HEK293T (cell line): ENCODE results near the gene IFT88.

Experiments
- CTCF ChIA-PET: fragments of 350-600 bp; formaldehyde crosslinking; extraction: SDS; loops from one replicate; lab custom pipeline; 2021; ENCODE audit warnings: antibody characterized with exemption, inconsistent platforms; lab: Yijun Ruan, JAX
- POLR2A ChIA-PET: fragments of 350-600 bp; formaldehyde crosslinking; extraction: SDS; loops from one replicate; lab custom pipeline; 2020; ENCODE audit warnings: antibody characterized with exemption, inconsistent platforms; lab: Yijun Ruan, JAX
- DNase-seq: peaks from one replicate; pipeline ENCODE4 v3.0.0; 2012; ENCODE audit warnings: mixed read lengths; ENCODE audit errors: extremely low spot score
- ARNT ChIP-seq: fragments of 450-650 bp; IDR thresholded peaks from 2 replicates; pipeline ENCODE4 v1.6.1; 2017; ENCODE audit warnings: mild to moderate bottlenecking
- BHLHE40 ChIP-seq: fragments of 450-650 bp; IDR thresholded peaks from 2 replicates; pipeline ENCODE4 v1.6.1; 2016; ENCODE audit warnings: mild to moderate bottlenecking, moderate library complexity, borderline replicate concordance
- CTBP1 ChIP-seq: fragments of 450-650 bp; IDR thresholded peaks from 2 replicates; pipeline ENCODE4 v1.6.1; 2016; ENCODE audit warnings: borderline replicate concordance
- ELF4 ChIP-seq: fragments of 450-650 bp; IDR thresholded peaks from 2 replicates; pipeline ENCODE4 v1.6.1; 2017; ENCODE audit warnings: antibody characterized with exemption
- FOXA1 ChIP-seq: fragments of 450-650 bp; IDR thresholded peaks from 2 replicates; pipeline ENCODE4 v1.6.1; 2016; ENCODE audit warnings: mild to moderate bottlenecking
- FOXK2 ChIP-seq: fragments of 450-650 bp; IDR thresholded peaks from 2 replicates; pipeline ENCODE4 v1.6.1; 2016; ENCODE audit warnings: mild to moderate bottlenecking
- FOXM1 ChIP-seq: fragments of 450-650 bp; IDR thresholded peaks from 2 replicates; pipeline ENCODE4 v1.6.1; 2017; ENCODE audit warnings: mild to moderate bottlenecking, borderline replicate concordance
- HDGF ChIP-seq: fragments of 450-650 bp; IDR thresholded peaks from 2 replicates; pipeline ENCODE4 v1.6.1; 2017; ENCODE audit warnings: antibody characterized with exemption, borderline replicate concordance
- L3MBTL2 ChIP-seq: fragments of 450-650 bp; conservative IDR thresholded peaks from 2 replicates; pipeline ENCODE4 v1.6.1; 2016; ENCODE audit warnings: mild to moderate bottlenecking
- LEF1 ChIP-seq: fragments of 450-650 bp; IDR thresholded peaks from 2 replicates; pipeline ENCODE4 v1.6.1; 2017; ENCODE audit warnings: mild to moderate bottlenecking, borderline replicate concordance
- NFRKB ChIP-seq: fragments of 450-650 bp; IDR thresholded peaks from 2 replicates; pipeline ENCODE4 v1.6.1; 2016; ENCODE audit warnings: mild to moderate bottlenecking, moderate library complexity
- SP1 ChIP-seq: fragments of 450-650 bp; IDR thresholded peaks from 2 replicates; pipeline ENCODE4 v1.6.1; 2017
- SUZ12 ChIP-seq: fragments of 450-650 bp; IDR thresholded peaks from 2 replicates; pipeline ENCODE4 v1.6.1; 2016; ENCODE audit warnings: mild to moderate bottlenecking
- TARDBP ChIP-seq: fragments of 450-650 bp; IDR thresholded peaks from 2 replicates; pipeline ENCODE4 v1.6.1; 2016
- ZNF384 ChIP-seq: fragments of 450-650 bp; IDR thresholded peaks from 2 replicates; pipeline ENCODE4 v1.6.1; 2016
- TF ChIP-seq, protein P1 (sequence below): fragments of 450-650 bp; IDR thresholded peaks from 2 replicates; pipeline ENCODE4 v1.6.1; 2016

The IFT88 gene

DNA sequence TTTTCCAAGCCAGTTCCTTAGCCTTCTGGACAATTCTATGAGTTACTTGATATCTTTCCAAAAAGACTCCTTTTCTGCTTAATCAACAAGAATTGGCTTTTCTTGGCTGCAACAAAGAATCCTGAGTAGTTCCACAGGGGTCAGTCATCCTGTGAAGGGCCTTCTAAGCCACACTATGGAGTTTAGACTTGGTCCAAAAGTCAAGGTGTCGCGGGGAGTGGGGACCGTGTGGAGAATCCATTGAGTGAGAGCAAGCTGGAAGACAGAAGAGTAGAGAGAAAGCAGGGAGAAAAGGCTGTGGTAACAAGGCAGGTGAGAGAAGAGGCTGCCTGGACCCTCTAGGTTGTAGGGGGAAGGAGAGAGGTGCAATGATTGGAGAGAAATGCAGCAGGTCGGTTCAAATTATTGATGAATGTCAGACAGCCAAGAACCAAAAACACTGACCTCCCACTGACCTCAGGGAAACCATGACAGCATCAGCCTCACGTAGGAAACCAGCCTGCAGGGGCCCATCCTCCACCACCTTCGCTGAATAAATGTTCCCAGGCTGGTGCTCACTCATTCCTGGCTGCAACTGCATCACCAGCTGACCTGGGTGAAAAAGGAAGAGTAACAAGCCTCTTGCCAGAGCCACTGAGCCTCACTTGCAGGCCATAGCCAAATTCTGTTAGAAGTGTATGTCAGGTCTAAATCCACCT is 7.1 kb upstream of the IFT88 start:
- TF ChIP-seq SUZ12: no peak
- TF ChIP-seq TARDBP: no peak
- TF ChIP-seq HDGF: no peak
- TF ChIP-seq ARNT: no peak
- TF ChIP-seq FOXK2: no peak
- TF ChIP-seq CTBP1: no peak
- TF ChIP-seq SP1: no peak
- TF ChIP-seq NFRKB: no peak
- no peak for TF ChIP-seq BHLHE40
- no peak for TF ChIP-seq LEF1
- no peak for DNase-seq
- ChIA-PET POLR2A (no interaction called here), CTCF (no interaction called here)

DNA sequence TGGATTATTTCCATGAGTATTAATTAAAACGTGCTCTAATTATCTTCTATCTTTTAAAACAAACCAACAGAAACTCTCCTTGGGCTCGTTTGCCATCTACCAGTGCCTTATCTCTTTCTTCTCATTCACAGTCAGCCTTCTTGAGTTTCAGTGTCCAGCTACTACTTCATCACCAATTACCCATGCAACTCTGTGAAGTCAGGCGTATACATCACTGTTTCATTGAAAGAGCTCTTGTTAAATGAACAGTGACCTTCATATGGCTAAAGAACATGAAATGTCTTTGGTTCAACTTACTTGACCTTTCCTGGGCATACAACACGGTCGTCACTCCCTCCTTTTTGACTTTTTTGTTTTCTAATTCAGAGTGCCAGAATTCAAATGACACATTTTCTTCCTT is 5.2 kb upstream of the IFT88 start:
- no peak for DNase-seq
- ChIA-PET POLR2A (no interaction called here), CTCF (no interaction called here)
- no peak for TF ChIP-seq BHLHE40

DNA sequence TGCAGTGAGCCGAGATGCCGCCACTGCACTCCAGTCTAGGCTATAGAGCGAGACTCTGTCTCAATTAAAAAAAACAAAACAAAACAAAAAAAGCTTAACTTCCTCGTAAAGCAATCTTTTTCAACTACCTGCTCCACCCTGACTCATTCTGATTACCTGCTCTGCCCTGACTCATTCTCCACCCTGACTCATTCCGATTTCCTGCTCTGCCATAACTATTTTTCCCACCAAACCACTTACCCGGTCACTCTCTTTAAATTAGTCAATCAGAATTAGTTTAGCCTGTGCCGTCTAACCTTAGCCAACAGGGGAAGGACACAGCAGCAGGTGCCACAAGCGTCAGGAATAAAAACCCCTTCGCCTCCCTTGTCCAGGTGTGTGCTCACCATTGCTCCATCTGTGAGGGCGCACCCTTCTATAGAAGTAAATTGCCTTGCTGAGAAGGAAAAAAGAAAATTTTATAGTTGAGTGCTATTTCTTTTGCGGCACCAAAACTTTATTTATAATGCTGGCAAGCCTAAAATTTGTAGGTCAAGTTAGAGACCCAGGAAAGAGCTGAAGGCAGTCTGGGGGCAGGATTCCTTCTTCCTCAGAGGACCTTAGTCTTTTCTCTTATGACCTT is 1.7 kb upstream of the IFT88 start:
- ChIA-PET CTCF (no interaction called here), POLR2A (no interaction called here)
- TF ChIP-seq LEF1: no peak
- TF ChIP-seq TARDBP: no peak
- TF ChIP-seq CTBP1: no peak
- TF ChIP-seq SP1: no peak
- TF ChIP-seq ZNF384: no peak
- no peak for TF ChIP-seq HDGF
- TF ChIP-seq FOXK2: no peak
- TF ChIP-seq FOXM1: no peak
- no peak for TF ChIP-seq L3MBTL2
- no peak for TF ChIP-seq FOXA1
- TF ChIP-seq NFRKB: no peak
- TF ChIP-seq ARNT: no peak
- TF ChIP-seq BHLHE40: no peak
- no peak for TF ChIP-seq ELF4
- TF ChIP-seq SUZ12: no peak
- TF ChIP-seq, protein P1, sequence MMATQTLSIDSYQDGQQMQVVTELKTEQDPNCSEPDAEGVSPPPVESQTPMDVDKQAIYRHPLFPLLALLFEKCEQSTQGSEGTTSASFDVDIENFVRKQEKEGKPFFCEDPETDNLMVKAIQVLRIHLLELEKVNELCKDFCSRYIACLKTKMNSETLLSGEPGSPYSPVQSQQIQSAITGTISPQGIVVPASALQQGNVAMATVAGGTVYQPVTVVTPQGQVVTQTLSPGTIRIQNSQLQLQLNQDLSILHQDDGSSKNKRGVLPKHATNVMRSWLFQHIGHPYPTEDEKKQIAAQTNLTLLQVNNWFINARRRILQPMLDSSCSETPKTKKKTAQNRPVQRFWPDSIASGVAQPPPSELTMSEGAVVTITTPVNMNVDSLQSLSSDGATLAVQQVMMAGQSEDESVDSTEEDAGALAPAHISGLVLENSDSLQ: no peak
- no peak for DNase-seq

DNA sequence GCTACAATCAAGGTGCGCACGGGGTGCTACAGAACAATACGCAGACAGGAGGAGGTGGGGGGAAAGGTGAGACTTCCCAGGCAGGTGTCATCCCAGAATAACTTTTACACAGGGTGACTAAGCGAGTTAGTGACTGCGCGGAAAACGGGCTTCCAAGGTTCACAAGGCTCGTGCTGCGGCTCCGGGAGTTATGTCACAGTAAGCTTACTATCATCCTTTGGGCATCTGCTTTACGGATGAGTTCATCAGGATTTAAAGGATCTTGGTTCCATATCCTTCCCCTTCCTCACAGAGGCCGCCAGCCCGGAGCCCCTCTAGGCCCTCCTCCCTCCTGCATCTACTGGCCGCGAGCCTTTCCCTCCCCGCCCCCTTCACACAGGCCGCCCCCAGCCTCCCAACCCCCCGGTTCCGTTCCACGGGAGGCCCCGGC is 474 bp upstream of the IFT88 start:
- TF ChIP-seq SP1 (no peak), ELF4 (no peak), NFRKB (no peak), BHLHE40 (no peak), LEF1 (no peak), ZNF384 (no peak), SUZ12 (no peak), HDGF (no peak)
- CTCF ChIA-PET: no interaction called here
- DNase-seq: no peak

DNA sequence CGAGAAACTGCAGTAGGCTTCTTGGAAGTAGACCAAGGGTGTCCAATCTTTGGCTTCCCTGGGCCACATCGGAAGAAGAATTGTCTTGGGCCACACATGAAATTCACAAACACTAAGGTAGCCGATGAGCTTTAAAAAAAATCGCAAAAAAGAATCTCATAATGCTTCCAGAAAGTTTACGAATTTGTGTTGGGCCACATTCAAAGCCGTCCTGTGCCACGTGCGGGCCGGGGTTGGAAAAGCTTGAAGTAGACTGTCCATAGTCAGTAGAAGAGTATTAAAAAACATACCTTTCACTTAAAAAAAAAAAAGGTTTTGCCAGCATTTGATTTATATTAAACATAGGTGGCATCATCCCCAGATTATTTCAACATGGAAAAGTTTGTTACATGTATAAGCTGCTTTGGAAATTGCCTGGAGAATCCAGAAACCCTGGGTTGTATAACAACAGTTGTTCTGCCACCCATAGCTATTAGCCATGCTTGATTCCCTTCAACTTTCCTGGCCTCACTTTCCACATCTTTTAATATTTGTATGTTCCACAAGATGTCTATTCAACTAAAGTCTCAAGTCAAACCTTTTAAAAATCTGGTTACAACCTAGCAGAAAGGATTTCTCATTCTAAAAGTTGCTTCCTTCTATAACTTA is 1.0 kb downstream of the IFT88 start:
- TF ChIP-seq L3MBTL2 (no peak; the same call in 1 of the 2 replicates), FOXK2 (no peak)
- POLR2A ChIA-PET: interaction anchor here (1.0 to 1.6 kb wide), 3 partner anchors 11 to 136 kb away, joined by 3 to 5 read pairs (median 3); no protein-coding TSS in a partner anchor
- no peak for DNase-seq
- CTCF ChIA-PET: interaction anchor here (0.7 kb wide), 1 partner anchor 99 kb away, joined by 4 read pairs; no protein-coding TSS in a partner anchor

More for the DNA sequence above, 474 bp upstream of the IFT88 start:
- POLR2A ChIA-PET: interaction anchor here (1.6 kb wide), 1 partner anchor 10 kb away, joined by 5 read pairs; no protein-coding TSS in a partner anchor

DNA sequence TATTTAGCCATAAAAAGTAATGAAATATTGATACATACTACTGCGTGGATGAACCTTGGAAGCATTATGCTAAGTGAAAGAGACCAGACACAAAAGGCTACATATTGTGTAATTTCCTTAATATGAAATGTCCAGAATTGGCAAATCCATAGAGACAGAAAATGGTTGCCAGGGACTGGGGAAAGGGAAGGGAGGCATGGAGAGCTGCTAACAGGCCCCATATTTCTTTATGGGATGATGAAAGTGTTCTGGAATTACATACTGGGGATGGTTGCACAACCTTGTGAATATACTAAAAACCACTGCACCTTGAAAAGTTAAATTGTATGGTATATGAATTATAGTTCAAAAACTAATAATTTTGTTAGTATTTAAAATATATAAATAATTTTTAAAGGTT is 3.6 kb downstream of the IFT88 start:
- no peak for DNase-seq
- CTCF ChIA-PET: no interaction called here
- TF ChIP-seq NFRKB: no peak
- TF ChIP-seq FOXM1: no peak
- TF ChIP-seq ARNT: no peak
- TF ChIP-seq FOXK2: no peak
- no peak for TF ChIP-seq SP1
- TF ChIP-seq LEF1: no peak
- TF ChIP-seq FOXA1: no peak
- TF ChIP-seq BHLHE40: no peak
- no peak for TF ChIP-seq ELF4
- no peak for TF ChIP-seq SUZ12
- no peak for TF ChIP-seq ZNF384
- TF ChIP-seq, protein P1: no peak
- no peak for TF ChIP-seq TARDBP
- TF ChIP-seq L3MBTL2: no peak
- TF ChIP-seq HDGF: no peak
- TF ChIP-seq CTBP1: no peak
- POLR2A ChIA-PET: no interaction called here
